GM18508 (cell line): Measurements from ENCODE around the gene NASP.

Experiments used
- ATAC-seq: cut with Tn5 transposase; IDR thresholded peaks from one replicate; pipeline ENCODE4 v1.9.1; 2021; ENCODE audit warnings: moderate number of reproducible peaks; ENCODE audit not compliant: insufficient read depth, unreplicated experiment

The NASP gene

DNA sequence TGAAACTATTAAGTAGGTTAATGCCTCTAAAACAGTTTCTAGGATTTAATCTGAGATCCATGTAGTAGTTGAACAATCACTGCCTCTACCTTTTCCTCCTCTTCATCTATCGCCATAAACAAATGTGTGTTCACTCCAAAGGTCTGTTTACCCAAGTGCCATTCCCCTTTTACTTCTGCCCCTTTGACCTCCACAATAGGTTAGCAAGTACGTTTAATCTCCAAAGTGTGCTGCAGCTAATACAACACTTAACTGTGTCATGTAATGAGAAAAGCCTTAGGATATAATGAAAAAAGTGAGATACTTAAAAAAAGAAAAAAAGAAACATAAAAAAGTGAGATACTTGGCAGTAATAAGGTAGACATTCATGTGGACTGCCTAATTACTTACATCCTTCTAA, 74.3 kb downstream of the NASP start:
- no peak for ATAC-seq

DNA sequence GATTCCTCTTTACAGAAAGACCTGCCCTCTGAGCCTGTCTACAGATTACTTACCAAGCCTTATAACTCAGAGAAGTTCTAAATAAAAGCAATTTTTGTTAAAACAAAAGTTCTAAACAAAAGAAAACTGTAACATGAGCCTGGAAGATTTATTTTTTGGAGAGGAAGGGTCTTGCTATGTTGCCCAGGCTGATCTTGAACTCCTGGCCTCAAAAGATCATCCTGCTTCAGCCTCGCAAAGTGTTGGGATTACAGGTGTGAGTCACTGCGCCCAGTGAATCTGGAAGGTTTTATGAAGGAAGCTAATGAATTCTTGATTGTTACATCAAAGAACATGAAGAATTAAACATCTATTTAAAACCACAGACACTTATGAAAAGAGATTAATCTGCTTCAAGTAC, 75.4 kb downstream of the NASP start:
- ATAC-seq, result no peak

DNA sequence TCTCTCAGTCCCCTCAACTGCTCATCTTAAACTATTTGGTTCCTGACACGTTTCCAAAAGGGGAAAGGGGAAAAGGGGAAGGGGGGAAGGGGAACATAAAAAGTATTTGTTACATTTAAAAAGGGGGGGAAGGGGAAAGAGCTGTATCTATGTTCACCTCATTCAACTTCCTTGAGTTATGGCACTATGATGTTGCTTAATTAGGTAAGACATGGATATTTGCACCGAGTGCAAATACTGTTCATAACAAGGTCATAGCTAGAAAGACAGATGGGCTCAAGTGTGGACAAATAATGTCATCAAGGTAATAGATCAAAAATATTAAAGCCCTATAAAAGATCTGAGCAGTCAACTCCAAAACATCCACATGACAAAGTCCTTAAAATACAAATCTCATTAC, 76.5 kb downstream of the NASP start:
- ATAC-seq, result no peak

DNA sequence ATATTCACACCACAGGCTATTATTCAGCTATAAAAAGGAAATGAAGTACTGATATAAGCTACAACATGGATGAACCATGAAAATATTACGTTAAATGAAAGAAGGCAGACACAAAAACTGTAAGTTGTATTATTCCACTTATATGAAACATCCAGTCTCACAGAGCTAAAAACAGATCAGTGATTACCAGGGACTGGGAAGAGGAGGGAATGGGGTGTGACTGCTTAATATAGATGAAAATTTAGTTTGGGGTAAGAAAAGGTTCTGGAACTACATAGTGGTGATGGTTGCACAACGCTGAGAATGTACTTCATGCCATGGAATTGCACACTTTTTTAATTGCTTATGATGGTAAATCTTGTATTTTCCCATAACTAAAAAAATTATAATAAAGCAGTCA, 83.0 kb downstream of the NASP start:
- ATAC-seq, result no peak

DNA sequence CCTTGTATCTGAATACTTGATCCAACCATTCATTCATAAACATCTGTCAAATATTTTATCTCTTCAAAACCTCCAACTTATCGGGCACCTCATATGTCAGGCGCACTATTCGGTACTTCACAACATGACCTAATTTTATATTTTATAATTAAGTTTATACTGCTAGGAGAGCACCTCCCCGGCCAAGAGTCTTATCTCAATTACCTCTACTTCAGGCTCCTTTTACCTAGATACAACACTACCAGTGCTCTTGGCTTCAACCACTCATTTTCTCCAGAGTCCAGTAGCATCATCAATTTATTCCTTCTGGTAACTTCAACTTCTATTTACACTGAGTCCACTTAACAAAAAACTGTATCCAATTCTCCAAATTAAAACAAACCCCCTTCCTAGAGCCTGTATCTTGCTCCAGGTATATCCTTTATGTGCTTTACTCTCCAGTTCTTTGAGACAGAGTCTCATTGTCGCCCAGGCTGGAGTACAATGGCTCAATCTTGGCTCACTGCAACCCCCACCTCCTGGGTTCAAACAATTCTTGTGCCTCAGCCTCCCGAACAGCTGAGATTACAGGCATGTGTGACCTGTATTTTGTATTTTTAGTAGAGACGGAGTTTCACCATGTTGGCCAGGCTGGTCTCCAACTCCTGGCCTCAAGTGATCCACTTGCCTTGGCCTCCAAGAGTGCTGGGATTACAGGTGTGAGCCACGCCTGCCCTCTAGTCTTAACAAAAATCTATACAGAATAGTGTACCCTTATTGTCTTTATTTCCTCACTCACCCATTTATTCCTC, 83.7 kb downstream of the NASP start:
- ATAC-seq, result no peak
